Breast epithelium (tissue), 3 donors: Measurements from ENCODE around the gene MAJIN.

Experiments
- POLR2A ChIP-seq: fragments of 450-650 bp; IDR thresholded peaks from one replicate; pipeline ENCODE4 v1.6.1; 2016; ENCODE audit warnings: antibody characterized with exemption, mild to moderate bottlenecking, moderate library complexity
- TF ChIP-seq, protein P1 (sequence below), 3 donors: fragments of 450-650 bp; IDR thresholded peaks; one replicate each; pipeline ENCODE4 v1.5.1; 2016 to 2017; ENCODE audit warnings: antibody characterized with exemption in 3 of 3, mild to moderate bottlenecking in 3 of 3, moderate library complexity in 3 of 3

DNA sequence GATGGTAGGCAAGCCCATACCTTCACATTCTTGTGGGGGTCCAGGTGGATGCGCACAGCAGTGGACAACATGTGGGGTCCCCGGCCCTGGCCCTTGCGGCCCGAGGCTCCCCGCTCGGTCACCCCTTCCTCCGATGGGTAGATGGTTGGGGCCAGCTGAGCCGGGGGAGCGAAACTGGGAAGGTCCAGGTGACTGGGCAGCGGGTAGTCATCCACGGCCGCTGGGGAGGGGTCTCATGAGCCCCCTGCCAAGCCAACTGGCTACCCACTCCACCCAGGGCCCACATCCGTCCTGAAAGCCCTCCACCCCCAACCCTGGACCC is 65.6 kb downstream of the MAJIN start:
- no peak for TF ChIP-seq POLR2A
- TF ChIP-seq, protein P1, sequence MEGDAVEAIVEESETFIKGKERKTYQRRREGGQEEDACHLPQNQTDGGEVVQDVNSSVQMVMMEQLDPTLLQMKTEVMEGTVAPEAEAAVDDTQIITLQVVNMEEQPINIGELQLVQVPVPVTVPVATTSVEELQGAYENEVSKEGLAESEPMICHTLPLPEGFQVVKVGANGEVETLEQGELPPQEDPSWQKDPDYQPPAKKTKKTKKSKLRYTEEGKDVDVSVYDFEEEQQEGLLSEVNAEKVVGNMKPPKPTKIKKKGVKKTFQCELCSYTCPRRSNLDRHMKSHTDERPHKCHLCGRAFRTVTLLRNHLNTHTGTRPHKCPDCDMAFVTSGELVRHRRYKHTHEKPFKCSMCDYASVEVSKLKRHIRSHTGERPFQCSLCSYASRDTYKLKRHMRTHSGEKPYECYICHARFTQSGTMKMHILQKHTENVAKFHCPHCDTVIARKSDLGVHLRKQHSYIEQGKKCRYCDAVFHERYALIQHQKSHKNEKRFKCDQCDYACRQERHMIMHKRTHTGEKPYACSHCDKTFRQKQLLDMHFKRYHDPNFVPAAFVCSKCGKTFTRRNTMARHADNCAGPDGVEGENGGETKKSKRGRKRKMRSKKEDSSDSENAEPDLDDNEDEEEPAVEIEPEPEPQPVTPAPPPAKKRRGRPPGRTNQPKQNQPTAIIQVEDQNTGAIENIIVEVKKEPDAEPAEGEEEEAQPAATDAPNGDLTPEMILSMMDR (IDR thresholded peaks at IDR 0.05): no peak
